Karpas-422 (cell line): ENCODE measurements around the gene BMPR1B. TPM values are rescaled to one million over a fixed set of nuclear protein-coding genes. Genes with fewer than 3 reads are reported as not detected.
"Not testable (repeated sequence)": the region's sequence is repeated elsewhere in the genome, so short reads cannot be mapped to it uniquely, and the experiment has no call there.

Source experiments
- DNase-seq: peaks from one replicate; pipeline ENCODE4 v3.0.0-alpha.2; 2015
- H2AFZ ChIP-seq: fragments of 200-600 bp; sonication (generic); 2 replicates; pipeline ENCODE4 v1.6.1; 2014; ENCODE audit warnings: antibody characterized with exemption, low read length, mixed read lengths
- H3K27ac ChIP-seq: fragments of 200-600 bp; sonication (generic); 2 replicates; pipeline ENCODE4 v1.5.1; 2014; ENCODE audit warnings: mild to moderate bottlenecking, low read length, moderate library complexity
- H3K27me3 ChIP-seq: fragments of 200-600 bp; sonication (generic); 2 replicates; pipeline ENCODE4 v1.6.1; 2014; ENCODE audit warnings: low read length, mixed read lengths
- H3K36me3 ChIP-seq: fragments of 200-600 bp; sonication (generic); 2 replicates; pipeline ENCODE4 v1.6.1; 2014; ENCODE audit warnings: low read length, mixed read lengths; ENCODE audit not compliant: insufficient read depth
- H3K4me1 ChIP-seq: fragments of 200-600 bp; sonication (generic); 2 replicates; pipeline ENCODE4 v1.6.1; 2014; ENCODE audit warnings: mild to moderate bottlenecking, low read length, mixed read lengths
- H3K4me2 ChIP-seq: fragments of 200-600 bp; sonication (generic); 2 replicates; pipeline ENCODE4 v1.6.1; 2014; ENCODE audit warnings: low read length, low read depth, mild to moderate bottlenecking; ENCODE audit not compliant: poor library complexity, severe bottlenecking
- H3K4me3 ChIP-seq: fragments of 200-600 bp; sonication (generic); 2 replicates; pipeline ENCODE4 v1.5.1; 2014; ENCODE audit warnings: mild to moderate bottlenecking, antibody characterized with exemption, low read length, mixed read lengths
- H3K79me2 ChIP-seq: fragments of 200-600 bp; sonication (generic); 2 replicates; pipeline ENCODE4 v1.6.1; 2014; ENCODE audit warnings: mild to moderate bottlenecking, low read length, mixed read lengths
- H3K9ac ChIP-seq: fragments of 200-600 bp; sonication (generic); 2 replicates; pipeline ENCODE4 v1.6.0; 2014; ENCODE audit warnings: low read length
- H3K9me2 ChIP-seq: fragments of 200-600 bp; sonication (generic), shearing (Covaris generic); replicated peaks from 2 replicates; pipeline ENCODE4 v1.6.0; 2014; ENCODE audit warnings: mild to moderate bottlenecking, low read length, moderate library complexity; ENCODE audit not compliant: insufficient read depth
- H3K9me3 ChIP-seq: fragments of 300-700, 200-600 bp; sonication (generic); 2 replicates; pipeline ENCODE4 v1.6.1; 2014; ENCODE audit warnings: low read length, mixed read lengths
- H4K20me1 ChIP-seq: fragments of 200-600 bp; sonication (generic); 2 replicates; pipeline ENCODE4 v1.6.1; 2014; ENCODE audit warnings: mild to moderate bottlenecking, antibody characterized with exemption, low read length, low read depth; ENCODE audit not compliant: insufficient read depth
- total RNA-seq: library from RNA; depleted of rRNA; stranded (reverse); fragments of >200 nt; shearing (Covaris generic); gene quantifications from 2 replicates; pipeline ENCODE4 v1.2.3, GENCODE V29; 2014; ENCODE audit warnings: low replicate concordance

Gene BMPR1B
- total RNA-seq, 1 experiment from 2014 or later = not detected

- Histone ChIP-seq H3K4me2 (no peak overlapping the region), H3K9ac (no peak overlapping the region), H2AFZ (no peak overlapping the region), H4K20me1 (no peaks in the 10 kb centered on the region), H3K4me3 (no peak overlapping the region), H3K36me3 (no peaks in the 10 kb centered on the region), H3K4me1 (no peaks in the 10 kb centered on the region), H3K27me3 (no peaks in the 10 kb centered on the region), H3K79me2 (no peaks in the 10 kb centered on the region), H3K9me2 (no peaks in the 10 kb centered on the region), H3K9me3 (no peaks in the 10 kb centered on the region), H3K27ac (no peak overlapping the region)
- no peak for DNase-seq
Measured at GRCh38 chr4:95061220-95061619, 303.5 kb downstream of the BMPR1B start.

DNA sequence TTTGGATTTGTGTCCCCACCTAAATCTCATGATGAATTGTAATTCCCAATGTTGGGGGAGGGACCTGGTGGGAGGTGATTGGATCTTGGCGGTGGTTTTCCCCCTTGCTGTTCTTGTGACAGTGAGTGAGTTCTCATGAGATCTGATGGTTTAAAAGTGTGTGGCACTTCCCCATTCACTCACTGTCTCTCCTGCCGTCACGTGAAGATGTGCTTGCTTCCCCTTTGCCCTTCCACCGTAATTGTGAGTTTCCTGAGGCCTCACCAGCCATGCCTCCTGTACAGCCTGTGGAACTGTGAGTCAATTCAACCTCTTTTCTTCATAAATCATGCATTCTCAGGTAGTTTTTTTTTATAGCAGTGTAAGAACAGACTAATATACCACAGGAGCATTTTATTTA lies 304.0 kb downstream of the BMPR1B start:
- H3K9ac ChIP-seq, H3K4me1 ChIP-seq, DNase-seq, H3K27me3 ChIP-seq, H4K20me1 ChIP-seq, H3K4me2 ChIP-seq, H3K27ac ChIP-seq, H3K4me3 ChIP-seq, H3K79me2 ChIP-seq, H2AFZ ChIP-seq, H3K9me2 ChIP-seq, H3K36me3 ChIP-seq, H3K9me3 ChIP-seq: not testable (repeated sequence)

GRCh38 chr4:95066050-95066449 lies 308.3 kb downstream of the BMPR1B start:
- Histone ChIP-seq H3K36me3 (no peaks in the 10 kb centered on the region), H3K4me2 (no peak overlapping the region), H3K4me1 (no peaks in the 10 kb centered on the region), H3K9ac (no peak overlapping the region), H3K79me2 (no peaks in the 10 kb centered on the region), H3K9me2 (no peaks in the 10 kb centered on the region), H3K27me3 (no peaks in the 10 kb centered on the region), H2AFZ (no peak overlapping the region), H3K4me3 (no peak overlapping the region), H4K20me1 (no peaks in the 10 kb centered on the region), H3K27ac (no peak overlapping the region), H3K9me3 (no peaks in the 10 kb centered on the region)
- DNase-seq = no peak

DNA sequence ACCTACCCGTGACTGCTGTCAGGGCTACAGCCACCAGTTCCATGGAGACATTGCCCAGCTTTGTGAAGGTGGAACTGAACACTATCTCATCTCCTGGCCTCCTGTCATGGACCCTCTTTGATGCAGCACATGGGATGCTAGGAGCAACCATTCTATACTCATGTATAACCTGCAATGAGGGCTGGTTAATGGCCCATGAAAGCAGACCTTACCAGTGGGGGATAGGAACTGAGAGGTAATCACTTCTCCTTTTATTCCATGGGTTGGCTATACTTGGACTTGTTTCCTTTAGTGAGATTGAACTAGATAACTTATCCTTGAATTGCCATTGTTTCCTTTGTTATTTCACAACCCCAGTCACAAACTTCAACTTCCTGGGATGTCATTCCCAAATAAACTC lies 310.6 kb downstream of the BMPR1B start:
- Histone ChIP-seq H3K4me3 (no peak overlapping the region), H3K79me2 (no peaks in the 10 kb centered on the region), H3K4me1 (no peaks in the 10 kb centered on the region), H3K36me3 (no peaks in the 10 kb centered on the region), H3K4me2 (no peak overlapping the region), H4K20me1 (no peaks in the 10 kb centered on the region), H3K9ac (no peak overlapping the region), H3K27me3 (no peaks in the 10 kb centered on the region), H2AFZ (no peak overlapping the region), H3K9me2 (no peaks in the 10 kb centered on the region), H3K9me3 (no peaks in the 10 kb centered on the region), H3K27ac (no peak overlapping the region)
- DNase-seq = no peak

- no peak overlapping the region for H3K4me2 ChIP-seq
Measured at GRCh38 chr4:95068818-95069478, 311.2 kb downstream of the BMPR1B start.

GRCh38 chr4:95071851-95072250 lies 314.1 kb downstream of the BMPR1B start:
- H3K9ac ChIP-seq = no peak overlapping the region
- no peaks in the 10 kb centered on the region for H3K9me3 ChIP-seq
- H3K9me2 ChIP-seq = 0 out of 2 replicates have a peak, but pooled peaks cover 1% of the 10 kb centered on the region
- H4K20me1 ChIP-seq = no peaks in the 10 kb centered on the region
- H3K36me3 ChIP-seq = no peaks in the 10 kb centered on the region
- H3K4me2 ChIP-seq = no peak overlapping the region
- no peak overlapping the region for H3K27ac ChIP-seq
- no peaks in the 10 kb centered on the region for H3K79me2 ChIP-seq
- no peaks in the 10 kb centered on the region; the same call in 1 of the 2 replicates for H3K27me3 ChIP-seq
- H2AFZ ChIP-seq = no peak overlapping the region
- peaks cover 5% of the 10 kb centered on the region for H3K4me1 ChIP-seq
- no peak overlapping the region for H3K4me3 ChIP-seq
- no peak for DNase-seq

More at GRCh38 chr4:95068818-95069478, 311.2 kb downstream of the BMPR1B start:
- no peaks in the 10 kb centered on the region for H3K27me3 ChIP-seq
- no peaks in the 10 kb centered on the region for H3K4me1 ChIP-seq
- no peak overlapping the region for H3K27ac ChIP-seq
- no peak overlapping the region for H3K4me3 ChIP-seq
- H3K9me2 ChIP-seq = no peaks in the 10 kb centered on the region
- H2AFZ ChIP-seq = no peak overlapping the region
- H3K79me2 ChIP-seq = no peaks in the 10 kb centered on the region
- H4K20me1 ChIP-seq = no peaks in the 10 kb centered on the region
- no peaks in the 10 kb centered on the region for H3K36me3 ChIP-seq
- no peak for DNase-seq
- H3K9me3 ChIP-seq = no peaks in the 10 kb centered on the region
- no peak overlapping the region for H3K9ac ChIP-seq

GRCh38 chr4:95073646-95074045 lies 315.9 kb downstream of the BMPR1B start:
- Histone ChIP-seq H3K27me3 (no peaks in the 10 kb centered on the region; the same call in 1 of the 2 replicates), H3K9me2 (0 out of 2 replicates have a peak, but pooled peaks cover 3% of the 10 kb centered on the region), H3K4me3 (no peak overlapping the region), H3K9me3 (no peaks in the 10 kb centered on the region), H3K27ac (no peak overlapping the region), H3K9ac (no peak overlapping the region), H3K4me2 (no peak overlapping the region), H3K4me1 (peaks cover 5% of the 10 kb centered on the region), H3K36me3 (no peaks in the 10 kb centered on the region), H4K20me1 (no peaks in the 10 kb centered on the region), H3K79me2 (no peaks in the 10 kb centered on the region), H2AFZ (no peak overlapping the region)
- DNase-seq = no peak

DNA sequence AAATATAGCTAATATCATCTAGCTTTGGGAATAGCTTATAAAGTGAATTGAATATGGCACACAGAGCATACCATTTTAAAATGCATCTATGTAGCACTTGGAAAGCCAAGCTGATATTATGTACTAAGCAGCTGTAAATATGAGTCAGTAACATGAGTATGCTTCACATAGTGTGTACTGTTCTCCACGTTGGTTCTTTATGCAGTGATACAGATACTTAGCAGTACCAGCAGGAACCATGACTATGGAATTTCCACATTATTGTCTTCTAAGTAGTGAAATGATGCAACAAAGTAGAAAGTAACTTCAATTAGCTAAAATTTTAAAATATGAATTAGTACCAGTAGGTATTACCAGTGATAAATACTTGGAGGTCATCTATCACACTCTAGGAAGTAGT lies 320.1 kb downstream of the BMPR1B start:
- no peaks in the 10 kb centered on the region for H3K9me3 ChIP-seq
- H3K4me2 ChIP-seq = no peak overlapping the region
- H3K4me3 ChIP-seq = no peak overlapping the region
- H3K9ac ChIP-seq = no peak overlapping the region
- H3K27me3 ChIP-seq = no peaks in the 10 kb centered on the region; the same call in 1 of the 2 replicates
- H2AFZ ChIP-seq = no peak overlapping the region
- no peak overlapping the region for H3K27ac ChIP-seq
- no peaks in the 10 kb centered on the region for H3K36me3 ChIP-seq
- peaks cover 5% of the 10 kb centered on the region for H3K4me1 ChIP-seq
- H3K79me2 ChIP-seq = no peaks in the 10 kb centered on the region
- DNase-seq = no peak
- H3K9me2 ChIP-seq = 0 out of 2 replicates have a peak, but pooled peaks cover 3% of the 10 kb centered on the region
- H4K20me1 ChIP-seq = no peaks in the 10 kb centered on the region
